BE2C (cell line): ENCODE results near the gene CCDC33. TPM values are rescaled to one million over a fixed set of nuclear protein-coding genes. Genes with fewer than 3 reads are reported as not detected.

Experiments
- DNase-seq: peaks from one replicate; pipeline ENCODE4 v3.0.0-alpha.2; 2020
- H3K27me3 ChIP-seq: fragments of 250-450 bp; sonication (Bioruptor Pico); 2 replicates; pipeline ENCODE4 v1.5.1; 2020; ENCODE audit warnings: mild to moderate bottlenecking
- H3K36me3 ChIP-seq: fragments of 250-450 bp; sonication (Bioruptor Pico); 2 replicates; pipeline ENCODE4 v1.5.1; 2020; ENCODE audit warnings: mild to moderate bottlenecking
- H3K4me1 ChIP-seq: fragments of 250-450 bp; sonication (Bioruptor Pico); 2 replicates; pipeline ENCODE4 v1.5.1; 2020
- H3K4me3 ChIP-seq: 2 replicates; pipeline ENCODE4 v1.5.1; 2011; ENCODE audit warnings: low read depth, low read length
- H3K9me3 ChIP-seq: fragments of 250-450 bp; sonication (Bioruptor Pico); 2 replicates; pipeline ENCODE4 v1.5.1; 2020
- CTCF ChIP-seq: IDR thresholded peaks from 2 replicates; pipeline ENCODE4 v1.5.1; 2012; ENCODE audit warnings: mild to moderate bottlenecking, low read depth, low read length
- polyA plus RNA-seq: library from polyadenylated mRNA; unstranded; fragments of >200 nt; gene quantifications from one replicate; pipeline ENCODE4 v1.2.1, GENCODE V29; 2012; ENCODE audit warnings: low read depth, missing spikeins; ENCODE audit not compliant: insufficient read length, insufficient read depth

The CCDC33 gene
- polyA plus RNA-seq = 8.9 TPM

- no peaks in the 10 kb centered on the region for H3K27me3 ChIP-seq
- no peak for TF ChIP-seq CTCF
- DNase-seq = no peak
Measured at GRCh38 chr15:74235962-74236361, at the start of gene CCDC33. TSS of gene CCDC33 (plus strand) at chr15:74236326. CDS start at chr15:74236720, 394 bp downstream.

GRCh38 chr15:74188216-74188615, 47.9 kb upstream of the CCDC33 start:
- TF ChIP-seq CTCF = no peak
- peaks cover 89% of the 10 kb centered on the region for H3K36me3 ChIP-seq
- peaks cover 40% of the 10 kb centered on the region for H3K4me1 ChIP-seq
- no peaks in the 10 kb centered on the region for H3K9me3 ChIP-seq
- H3K4me3 ChIP-seq = no peak overlapping the region
- DNase-seq = peak; percentile 35
- H3K27me3 ChIP-seq = no peaks in the 10 kb centered on the region

More at GRCh38 chr15:74235962-74236361, at the start of gene CCDC33:
- no peaks in the 10 kb centered on the region for H3K9me3 ChIP-seq
- no peaks in the 10 kb centered on the region for H3K36me3 ChIP-seq
- no peak within 1 kb of the TSS for H3K4me3 ChIP-seq
- peaks cover 56% of the 10 kb centered on the region for H3K4me1 ChIP-seq

- Histone ChIP-seq H3K9me3 (no peaks in the 10 kb centered on the region), H3K27me3 (no peaks in the 10 kb centered on the region), H3K4me3 (no peak overlapping the region), H3K4me1 (peaks cover 74% of the 10 kb centered on the region), H3K36me3 (peaks cover 92% of the 10 kb centered on the region)
- no peak for DNase-seq
- TF ChIP-seq CTCF = no peak
Measured at GRCh38 chr15:74191798-74192197, 44.3 kb upstream of the CCDC33 start.

- peaks cover 93% of the 10 kb centered on the region for H3K36me3 ChIP-seq
- H3K4me1 ChIP-seq = peaks cover 73% of the 10 kb centered on the region
- no peak overlapping the region for H3K4me3 ChIP-seq
- DNase-seq = no peak
- no peak for TF ChIP-seq CTCF
- H3K9me3 ChIP-seq = no peaks in the 10 kb centered on the region
- H3K27me3 ChIP-seq = no peaks in the 10 kb centered on the region
Measured at GRCh38 chr15:74192751-74193150, 43.4 kb upstream of the CCDC33 start.

GRCh38 chr15:74193299-74193718, 42.8 kb upstream of the CCDC33 start:
- Histone ChIP-seq H3K9me3 (no peaks in the 10 kb centered on the region), H3K4me1 (peaks cover 67% of the 10 kb centered on the region), H3K36me3 (peaks cover 93% of the 10 kb centered on the region), H3K4me3 (no peak overlapping the region), H3K27me3 (no peaks in the 10 kb centered on the region)
- peak; percentile 84 for DNase-seq
- peak; percentile 1; the same call in 1 of the 2 replicates for TF ChIP-seq CTCF

GRCh38 chr15:74193905-74194304, 42.2 kb upstream of the CCDC33 start:
- Histone ChIP-seq H3K36me3 (peaks cover 93% of the 10 kb centered on the region), H3K4me1 (peaks cover 66% of the 10 kb centered on the region), H3K9me3 (no peaks in the 10 kb centered on the region), H3K4me3 (no peak overlapping the region), H3K27me3 (no peaks in the 10 kb centered on the region)
- DNase-seq = no peak
- no peak for TF ChIP-seq CTCF
